Measurements from ENCODE around the gene IL1RAP.
"Not testable (repeated sequence)": the region's sequence is repeated elsewhere in the genome, so short reads cannot be mapped to it uniquely, and the experiment has no call there.

Gene IL1RAP, protein sequence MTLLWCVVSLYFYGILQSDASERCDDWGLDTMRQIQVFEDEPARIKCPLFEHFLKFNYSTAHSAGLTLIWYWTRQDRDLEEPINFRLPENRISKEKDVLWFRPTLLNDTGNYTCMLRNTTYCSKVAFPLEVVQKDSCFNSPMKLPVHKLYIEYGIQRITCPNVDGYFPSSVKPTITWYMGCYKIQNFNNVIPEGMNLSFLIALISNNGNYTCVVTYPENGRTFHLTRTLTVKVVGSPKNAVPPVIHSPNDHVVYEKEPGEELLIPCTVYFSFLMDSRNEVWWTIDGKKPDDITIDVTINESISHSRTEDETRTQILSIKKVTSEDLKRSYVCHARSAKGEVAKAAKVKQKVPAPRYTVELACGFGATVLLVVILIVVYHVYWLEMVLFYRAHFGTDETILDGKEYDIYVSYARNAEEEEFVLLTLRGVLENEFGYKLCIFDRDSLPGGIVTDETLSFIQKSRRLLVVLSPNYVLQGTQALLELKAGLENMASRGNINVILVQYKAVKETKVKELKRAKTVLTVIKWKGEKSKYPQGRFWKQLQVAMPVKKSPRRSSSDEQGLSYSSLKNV

DNA sequence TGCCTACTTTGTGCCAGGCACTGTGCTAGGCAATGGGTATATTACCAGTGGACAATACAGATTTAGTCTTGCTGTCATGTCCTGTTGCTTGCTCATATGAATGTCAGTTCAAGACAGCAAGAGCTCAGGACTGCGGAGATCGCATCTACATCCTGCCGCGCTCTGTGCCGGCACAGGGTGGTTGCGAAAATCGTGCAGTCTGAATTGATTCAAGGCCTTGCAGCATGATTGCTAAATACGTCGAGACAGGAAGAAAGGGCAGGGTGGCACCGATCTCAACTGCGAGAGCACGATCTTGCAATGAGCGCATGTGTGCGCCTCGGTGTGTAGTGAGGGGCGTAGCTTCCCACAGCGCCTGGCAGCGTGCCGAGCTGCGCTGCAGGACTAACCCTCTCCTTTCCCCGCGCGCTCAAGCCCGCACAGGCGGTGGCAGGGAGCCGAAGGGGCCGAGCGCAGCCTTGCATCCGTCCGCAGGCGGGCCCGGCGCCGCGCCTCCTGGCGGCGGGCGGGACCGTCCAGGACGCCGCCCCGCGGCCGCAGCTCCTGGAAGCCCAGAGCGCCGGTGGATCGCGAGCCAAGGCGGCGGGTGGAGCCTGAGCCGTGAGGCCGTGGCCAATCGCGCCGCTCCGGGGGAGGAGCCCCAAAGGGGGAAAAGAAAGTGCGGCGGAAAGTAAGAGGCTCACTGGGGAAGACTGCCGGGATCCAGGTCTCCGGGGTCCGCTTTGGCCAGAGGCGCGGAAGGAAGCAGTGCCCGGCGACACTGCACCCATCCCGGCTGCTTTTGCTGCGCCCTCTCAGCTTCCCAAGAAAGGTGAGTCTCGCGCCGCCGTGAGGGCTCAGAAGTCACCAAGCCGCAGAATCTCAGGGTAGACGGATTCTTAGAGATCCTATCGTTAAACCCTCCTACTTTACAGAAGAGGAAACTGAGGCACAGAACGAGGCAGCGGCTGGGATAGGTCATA lies at the start of gene IL1RAP:
IL1RAP (plus strand) TSS at position 677 of the 962 bp plus-strand sequence. CDS start 50,205 bp downstream, outside the sequence.
- DNase-seq, result peak; percentile 93

DNA sequence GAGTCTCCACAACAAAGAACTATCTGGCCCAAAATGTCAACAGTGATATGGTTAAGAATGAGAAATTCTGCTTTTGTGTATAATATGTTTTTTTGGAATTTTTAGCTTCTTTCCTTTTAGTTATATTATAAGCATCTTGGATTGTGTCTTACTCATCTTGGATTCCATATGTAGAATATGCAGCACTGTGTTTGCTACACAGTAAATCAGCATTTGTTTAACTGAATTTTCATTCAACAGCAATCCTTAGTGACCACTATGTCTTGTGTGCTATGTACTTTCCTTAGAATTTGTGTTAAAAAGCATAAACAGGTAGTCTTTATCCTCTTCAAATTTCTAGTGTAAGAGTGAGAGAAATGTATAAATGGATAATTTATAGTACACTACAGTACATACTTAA lies 46.0 kb upstream of the IL1RAP start:
- DNase-seq, result no peak

DNA sequence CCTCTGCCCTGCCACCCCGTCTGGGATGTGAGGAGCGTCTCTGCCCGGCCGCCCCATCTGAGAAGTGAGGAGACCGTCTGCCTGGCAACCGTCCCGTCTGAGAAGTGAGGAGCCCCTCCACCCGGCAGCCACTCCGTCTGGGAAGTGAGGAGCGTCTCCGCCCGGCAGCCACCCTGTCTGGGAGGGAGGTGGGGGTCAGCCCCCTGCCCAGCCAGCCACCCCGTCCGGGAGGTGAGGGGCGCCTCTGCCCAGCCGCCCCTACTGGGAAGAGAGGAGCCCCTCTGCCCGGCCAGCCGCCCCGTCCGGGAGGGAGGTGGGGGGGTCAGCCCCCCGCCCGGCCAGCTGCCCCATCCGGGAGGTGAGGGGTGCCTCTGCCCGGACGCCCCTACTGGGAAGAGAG lies 40.6 kb upstream of the IL1RAP start:
- not testable (repeated sequence) for DNase-seq

DNA sequence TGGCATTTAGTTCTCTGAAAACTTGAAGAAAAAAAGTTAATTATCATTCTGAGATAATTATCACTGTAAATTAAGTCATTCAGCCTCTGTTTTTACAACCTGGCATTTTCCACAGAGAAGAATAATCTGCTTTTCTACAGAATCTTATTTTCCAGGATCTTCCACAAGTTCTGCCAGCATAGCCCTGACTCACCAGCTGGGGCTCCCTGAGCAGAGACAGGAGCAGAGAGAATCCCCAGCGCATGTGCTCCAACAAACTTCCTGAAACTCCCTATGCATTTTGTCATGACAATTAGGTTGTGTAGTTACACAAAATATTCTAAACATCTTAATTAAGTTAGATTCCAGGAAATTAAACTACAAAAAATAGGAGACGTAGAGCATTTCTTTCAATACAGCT lies 32.1 kb upstream of the IL1RAP start:
- no peak for DNase-seq

DNA sequence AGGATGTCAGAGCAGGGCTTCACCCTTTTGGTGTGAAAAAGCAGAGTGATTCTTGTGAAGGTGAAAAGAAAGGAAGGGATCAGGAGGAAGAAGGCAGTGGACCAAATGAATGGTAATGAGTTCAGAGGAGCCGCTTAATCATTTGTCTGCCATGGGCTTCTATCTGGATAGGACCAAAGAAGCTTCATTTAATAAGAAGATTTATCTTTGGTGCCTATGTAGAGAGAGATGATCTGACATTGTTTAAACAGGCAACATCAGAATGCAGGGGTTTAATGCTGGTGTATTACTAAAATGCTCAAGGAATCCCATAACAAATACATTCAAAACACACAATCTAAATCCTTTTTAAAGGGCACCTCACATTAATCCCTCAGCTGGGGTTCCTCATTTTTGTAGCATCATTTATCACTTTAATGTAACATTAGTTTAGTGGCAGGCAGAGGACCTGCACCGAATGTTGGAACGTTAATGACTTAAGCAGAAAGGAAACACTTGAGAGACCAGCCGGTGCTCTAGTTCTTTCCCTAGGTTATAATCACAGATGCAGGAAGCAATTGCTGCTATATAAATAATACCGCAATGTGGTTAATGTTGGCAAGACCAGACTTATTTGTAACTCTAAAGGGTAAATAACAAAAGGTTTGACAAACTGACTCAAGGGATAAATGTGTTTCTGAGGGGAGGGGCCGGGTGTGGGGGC lies 27.9 kb upstream of the IL1RAP start:
- DNase-seq, result peak; percentile 79

DNA sequence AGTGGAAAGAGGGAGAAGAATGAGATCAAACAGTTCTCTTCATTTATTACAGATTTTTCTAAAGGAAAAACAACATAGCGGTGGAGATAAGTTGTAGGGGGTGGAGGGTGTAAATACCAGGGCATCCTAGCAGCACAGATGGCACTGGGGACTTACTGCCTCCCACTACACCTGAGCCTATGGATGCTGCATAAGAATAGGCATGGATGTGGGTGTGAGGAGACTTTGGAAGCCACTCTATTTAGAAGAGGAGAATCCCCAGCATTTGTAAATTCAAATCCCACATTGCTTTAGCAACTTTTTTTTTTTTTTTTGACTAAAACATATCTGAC lies 27.4 kb upstream of the IL1RAP start:
- DNase-seq, result no peak

DNA sequence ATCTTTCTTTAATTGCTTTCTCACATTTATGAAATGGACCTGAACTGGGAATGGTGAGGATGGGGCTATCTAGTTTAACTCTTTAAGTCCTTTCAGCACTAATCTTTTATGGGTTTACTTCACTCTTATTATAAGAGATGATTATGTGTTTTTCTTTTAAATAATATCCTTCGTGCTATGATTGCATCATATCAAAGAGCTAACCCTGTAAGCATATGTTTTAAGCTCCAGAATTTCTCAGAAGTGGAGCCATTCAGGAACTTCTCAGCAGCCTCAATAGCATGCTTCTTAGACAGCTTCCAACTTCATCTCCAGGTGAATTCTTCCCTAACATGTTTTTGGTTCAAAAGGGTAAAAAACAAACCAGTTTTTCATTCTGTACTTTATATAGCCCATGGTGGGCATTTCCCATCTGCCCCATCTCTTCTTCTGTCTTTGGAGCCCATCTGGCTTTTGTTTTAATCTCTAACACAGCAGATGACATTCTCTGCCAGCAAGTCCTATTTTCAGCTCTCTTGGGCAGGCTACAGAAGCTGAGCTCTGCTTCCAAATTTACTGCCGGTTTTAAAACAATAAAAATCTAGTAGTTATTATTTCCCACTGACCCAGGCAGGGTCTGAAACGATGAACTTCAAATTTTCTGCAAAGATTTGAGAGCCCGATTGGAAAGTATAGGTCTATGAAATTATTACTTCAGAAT lies 26.8 kb upstream of the IL1RAP start:
- DNase-seq, result no peak

DNA sequence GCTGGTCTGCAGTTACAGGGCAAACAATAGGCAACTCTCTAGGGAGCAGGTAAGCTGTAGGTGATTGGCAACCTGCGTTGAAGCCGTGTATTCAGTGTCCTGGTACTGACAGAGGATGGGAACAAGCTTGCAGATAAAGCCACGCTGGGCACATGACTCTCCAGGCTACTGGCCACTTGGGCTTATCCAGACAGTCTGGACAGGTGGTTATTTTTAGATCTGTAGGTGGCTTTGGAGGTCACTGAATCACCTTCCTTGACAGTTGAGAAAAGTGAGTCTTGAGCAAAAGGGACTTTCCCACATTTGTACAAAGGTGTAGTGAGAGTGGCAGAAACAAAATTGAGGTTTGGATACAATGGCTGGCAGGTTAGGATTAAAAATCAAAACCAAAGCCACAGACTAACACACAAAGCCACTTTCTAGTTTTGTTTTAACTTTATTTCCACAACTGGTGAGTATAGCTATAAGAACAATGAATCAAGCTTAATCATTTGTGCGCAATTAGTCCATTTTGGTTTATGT lies 22.3 kb upstream of the IL1RAP start:
- peak; percentile 12 for DNase-seq

DNA sequence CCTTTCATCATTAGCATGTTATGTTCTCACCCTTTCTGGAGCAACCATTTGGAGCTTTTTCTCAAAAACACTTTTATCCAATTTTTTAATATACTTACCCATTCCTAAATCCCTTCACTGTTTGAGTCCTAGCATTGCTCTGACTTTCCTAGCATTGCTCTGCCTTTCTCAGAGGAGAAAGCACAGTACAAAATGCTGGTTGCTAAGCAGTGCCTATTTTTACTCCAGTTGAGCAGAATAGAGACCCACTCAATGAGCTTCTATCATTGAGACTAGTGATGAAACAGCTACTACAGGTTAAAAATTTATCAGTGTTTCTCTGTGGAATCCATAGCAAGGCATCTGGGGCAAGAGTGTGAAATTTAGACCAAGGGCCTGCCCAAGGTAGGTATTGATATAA lies 21.8 kb upstream of the IL1RAP start:
- no peak for DNase-seq

DNA sequence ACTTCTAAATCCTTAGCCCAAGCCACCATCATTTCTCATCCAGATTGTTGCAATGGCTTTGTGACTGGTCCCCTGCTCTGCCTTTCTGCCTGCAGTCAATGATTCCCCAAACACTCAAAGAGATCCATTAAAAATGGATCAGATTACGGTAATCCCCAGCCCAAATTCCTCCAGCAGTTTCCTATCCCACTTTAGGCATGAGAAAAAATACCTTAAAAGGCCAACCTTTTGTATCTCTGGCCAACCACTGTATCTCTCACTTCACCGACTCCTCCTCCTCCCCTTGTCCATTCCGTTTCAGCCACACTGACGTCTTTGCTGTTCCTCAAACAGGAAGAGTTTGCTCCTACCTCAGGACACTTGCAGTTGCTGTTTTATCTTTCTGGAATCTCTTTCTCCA lies 20.9 kb upstream of the IL1RAP start:
- DNase-seq, result no peak

DNA sequence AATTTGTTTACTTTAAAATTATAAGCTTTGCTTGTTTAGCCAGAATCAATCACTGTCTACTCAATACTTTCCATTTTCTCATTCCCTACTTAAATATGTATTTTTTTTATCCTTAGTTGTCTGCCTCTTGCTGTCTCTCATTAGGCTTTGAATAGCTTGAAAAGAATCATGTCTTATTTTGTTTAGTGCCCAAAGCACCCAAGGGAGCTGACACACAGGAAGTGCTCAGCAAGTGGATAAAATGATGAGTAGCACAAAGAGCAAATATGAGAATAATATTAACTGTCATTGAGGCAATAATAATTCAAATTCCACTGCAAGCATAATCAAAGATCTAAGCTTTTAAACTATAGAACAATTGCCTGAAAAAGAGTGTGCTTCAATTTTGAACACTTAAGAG lies 19.0 kb upstream of the IL1RAP start:
- DNase-seq, result no peak

DNA sequence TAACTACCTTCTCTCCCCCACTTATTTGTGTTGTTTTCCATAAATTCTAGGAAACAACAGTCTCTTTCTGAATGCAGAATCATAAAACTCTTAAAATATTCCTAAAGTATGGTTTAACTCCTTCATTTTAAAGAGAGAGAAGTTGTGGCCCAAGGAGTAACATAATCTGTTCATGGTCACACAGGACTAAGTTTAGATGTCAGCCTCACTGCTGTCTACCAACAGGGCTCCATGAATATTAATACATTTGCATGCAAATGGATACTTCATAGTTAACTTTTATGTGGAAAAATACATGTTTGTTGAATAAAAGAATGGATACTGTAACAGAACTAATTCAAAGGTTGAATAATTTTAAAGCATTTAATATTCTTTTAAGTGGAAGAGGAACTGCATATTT lies 18.5 kb upstream of the IL1RAP start:
- DNase-seq, result no peak

DNA sequence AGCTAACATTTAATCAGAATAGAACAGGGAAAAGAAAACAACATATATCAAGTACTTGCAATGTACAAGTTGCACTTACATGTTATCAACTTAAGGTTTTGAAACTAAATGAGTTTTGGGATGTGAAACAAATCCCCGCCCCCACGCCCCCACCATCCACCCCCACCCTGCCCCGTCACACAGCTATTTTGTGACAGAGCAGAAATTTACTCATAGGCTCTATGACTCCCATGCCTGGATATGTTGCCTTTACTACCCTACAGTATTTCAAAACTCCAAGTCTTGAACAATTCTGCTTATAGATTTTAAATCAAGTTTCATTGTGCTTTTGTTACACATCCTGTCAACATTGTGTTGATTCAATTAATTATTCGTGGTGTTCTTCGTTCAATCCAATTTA lies 18.1 kb upstream of the IL1RAP start:
- no peak for DNase-seq

DNA sequence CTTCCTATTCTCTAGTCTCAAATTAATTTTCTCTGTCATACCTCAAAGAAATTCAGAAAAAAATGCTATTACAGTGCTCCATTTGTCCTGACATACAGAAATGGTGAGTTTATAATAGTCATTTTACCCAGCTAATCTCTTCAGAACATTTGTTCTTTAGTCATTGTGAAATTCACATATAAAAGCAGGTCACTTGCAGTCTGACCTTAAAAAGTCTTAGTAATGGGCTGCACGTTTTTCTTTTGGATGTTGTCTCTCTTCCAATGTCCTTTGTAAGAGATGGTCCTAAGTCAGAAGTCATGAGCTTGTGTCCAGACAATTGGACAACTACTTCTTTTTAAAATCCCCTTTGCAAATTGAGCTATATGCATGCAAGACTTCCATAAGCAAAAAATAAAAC lies 17.0 kb upstream of the IL1RAP start:
- no peak for DNase-seq

DNA sequence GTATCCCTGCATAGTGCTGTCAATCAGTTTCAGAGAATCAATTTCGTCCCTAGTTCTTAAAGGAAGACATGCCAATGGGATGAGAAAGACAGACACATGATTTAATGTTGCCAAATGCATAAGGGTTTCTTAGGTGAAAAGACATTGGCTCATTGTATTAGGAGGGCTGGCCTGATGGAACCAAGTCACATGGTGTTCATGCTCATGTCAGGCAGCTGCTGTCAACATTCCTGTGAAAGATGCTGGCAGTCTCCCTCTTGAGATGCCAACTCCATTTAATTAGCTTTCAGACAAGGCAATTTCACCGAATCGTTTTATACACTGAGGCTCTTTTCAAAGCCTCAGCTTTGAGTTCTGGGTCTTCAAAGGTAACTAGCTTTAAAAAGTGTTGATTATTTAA lies 16.1 kb upstream of the IL1RAP start:
- peak; percentile 70 for DNase-seq

DNA sequence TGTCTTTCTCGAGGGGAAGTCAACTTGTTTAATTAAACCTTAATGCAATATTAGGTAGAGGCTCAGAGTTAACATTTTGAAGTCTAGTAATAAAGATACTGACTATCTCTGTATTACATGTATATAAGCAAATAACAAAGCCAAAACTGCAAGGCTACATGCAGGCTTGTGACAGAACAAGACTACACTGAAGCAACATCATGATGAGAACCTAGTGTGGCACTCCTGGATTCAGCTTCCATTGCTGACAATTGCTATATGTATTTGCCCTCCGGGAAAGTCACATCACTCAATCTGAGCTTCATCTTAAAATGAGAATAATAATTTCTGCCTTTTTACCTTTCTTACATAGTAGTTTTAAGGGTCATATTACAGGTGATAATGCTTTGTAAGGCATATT lies 15.6 kb upstream of the IL1RAP start:
- no peak for DNase-seq

DNA sequence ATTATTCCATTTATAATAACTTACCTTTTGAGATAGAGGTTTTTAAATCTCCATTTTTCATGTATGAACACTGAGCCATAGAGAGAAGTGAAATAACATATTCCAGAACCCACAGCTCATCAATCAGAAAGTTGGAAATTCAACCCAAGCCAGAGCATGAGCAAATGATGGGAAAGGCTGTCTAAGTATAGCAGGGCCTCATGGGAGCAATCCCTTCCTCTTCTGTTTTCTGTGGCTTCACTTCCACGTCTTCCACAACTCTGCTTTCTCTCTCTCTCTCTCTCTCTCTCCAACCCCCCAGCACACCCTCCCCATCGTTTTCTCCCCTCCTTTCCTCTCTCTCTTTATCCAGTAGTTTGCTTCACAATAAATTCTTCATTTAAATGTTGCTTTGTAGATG lies 14.8 kb upstream of the IL1RAP start:
- DNase-seq, result no peak

DNA sequence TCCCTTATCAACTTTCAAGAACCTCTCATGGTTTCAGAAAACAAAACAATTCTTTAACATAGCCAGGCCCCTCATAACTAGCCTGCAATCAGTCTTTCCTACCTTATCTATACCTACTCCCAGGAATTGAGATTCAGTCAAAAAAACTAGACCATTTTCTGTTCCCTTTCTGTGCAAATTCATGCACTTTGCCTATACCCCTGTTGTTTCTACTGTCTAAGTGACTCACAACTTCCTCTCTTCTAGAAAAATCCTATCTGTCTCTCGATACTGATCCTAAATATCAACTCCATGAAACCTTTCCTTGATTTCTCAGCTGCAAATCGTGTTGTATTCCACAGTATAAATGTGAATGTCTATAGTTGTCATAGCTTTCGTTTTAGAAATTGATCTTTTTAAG lies 10.9 kb upstream of the IL1RAP start:
- no peak for DNase-seq

DNA sequence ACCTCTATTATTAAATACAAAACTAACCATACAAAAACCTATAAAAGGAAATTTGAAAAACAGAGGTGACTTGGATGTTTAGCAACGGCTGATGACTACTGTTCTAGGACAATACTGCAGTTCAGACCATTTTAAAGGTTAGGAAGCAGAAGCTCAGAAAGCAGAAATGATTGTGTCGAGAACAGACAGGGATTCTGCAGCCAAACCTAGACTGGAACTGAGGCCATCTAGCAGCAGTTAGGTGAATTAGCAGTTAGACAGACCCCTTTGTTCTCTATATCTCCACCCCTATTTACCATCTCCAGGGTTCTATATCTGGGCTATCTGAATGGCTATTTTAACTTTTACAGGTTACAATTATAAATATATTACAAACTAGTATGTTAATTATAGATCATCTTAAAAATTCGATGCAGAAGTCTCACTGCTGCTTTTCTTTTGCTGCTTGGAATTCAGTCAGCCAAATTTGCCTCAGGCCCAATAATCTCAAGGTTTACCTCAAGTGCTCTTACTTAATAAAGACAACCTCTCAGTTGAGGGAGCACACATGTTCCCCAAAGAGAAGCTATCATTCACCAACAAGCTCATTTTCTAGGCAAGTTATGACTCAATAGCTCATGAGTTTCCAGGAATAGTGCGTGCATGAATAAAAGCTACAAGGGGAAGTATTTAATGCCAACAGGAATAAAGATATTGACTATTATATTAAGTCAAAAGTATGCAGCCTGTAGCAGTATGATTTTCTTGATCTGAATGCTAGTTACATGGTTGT lies 9.3 kb upstream of the IL1RAP start:
- DNase-seq, result no peak

DNA sequence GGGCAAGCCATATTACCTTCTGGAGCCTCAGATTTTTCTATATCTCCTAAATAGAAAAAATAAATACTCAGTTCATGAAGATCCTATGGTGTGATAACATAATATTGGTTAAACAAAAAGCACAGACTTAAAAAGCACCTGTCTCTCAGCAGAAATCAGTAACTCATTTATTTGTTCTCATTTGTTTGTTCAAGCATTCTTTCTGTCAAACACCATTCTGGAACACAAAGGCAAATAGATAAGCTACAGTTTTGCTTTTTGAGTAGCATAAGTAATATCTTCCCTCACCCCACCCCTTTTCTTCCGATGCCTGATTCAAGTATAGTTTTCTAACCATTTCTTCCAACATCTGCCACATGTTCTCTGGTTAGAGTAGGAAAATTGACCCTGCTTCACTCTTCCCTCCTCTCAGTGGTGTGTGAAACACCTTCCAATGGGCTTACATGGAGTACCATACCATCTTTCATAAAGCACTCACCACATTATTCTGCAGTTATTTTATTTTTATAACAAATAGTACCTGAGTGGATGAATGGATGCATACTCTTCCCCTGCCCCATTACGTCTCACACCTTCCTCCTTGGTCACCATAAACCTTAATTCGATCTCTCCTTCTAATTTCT lies 8.4 kb upstream of the IL1RAP start:
- DNase-seq, result no peak

DNA sequence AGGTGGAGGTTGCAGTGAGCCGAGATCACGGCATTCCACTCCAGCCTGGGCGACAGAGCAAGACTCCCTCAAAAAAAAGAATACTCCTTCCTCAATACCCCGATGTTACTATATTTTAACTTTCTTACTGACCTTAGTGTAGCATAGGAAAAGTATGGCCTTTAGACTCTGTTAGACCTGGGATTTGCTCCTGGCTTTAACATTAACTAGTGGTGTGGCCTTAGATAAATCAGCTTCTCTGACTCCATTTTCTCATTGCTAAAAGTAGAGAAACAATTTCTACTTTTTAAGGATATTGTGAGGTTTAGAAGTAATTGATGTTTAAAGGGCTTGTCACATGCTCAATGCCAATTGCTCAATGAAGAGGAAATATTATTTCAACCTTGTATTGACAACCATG lies 7.6 kb upstream of the IL1RAP start:
- DNase-seq, result no peak
